DOHH2 (cell line): ENCODE results near the gene SLC25A13.

ENCODE experiments used
- H3F3A ChIP-seq: fragments of 200-600 bp; sonication (generic), shearing (Covaris generic); 2 replicates; pipeline ENCODE4 v1.6.0; 2016; ENCODE audit warnings: antibody characterized with exemption, mild to moderate bottlenecking; ENCODE audit not compliant: control insufficient read depth, insufficient read depth
- H3K27ac ChIP-seq: fragments of 200-600 bp; sonication (generic); 2 replicates; pipeline ENCODE4 v1.5.1; 2014; ENCODE audit warnings: low read depth, mild to moderate bottlenecking, low read length, moderate library complexity
- H3K27me3 ChIP-seq: fragments of 200-600 bp; sonication (generic); 2 replicates; pipeline ENCODE4 v1.6.1; 2014; ENCODE audit warnings: mild to moderate bottlenecking, low read length, mixed read lengths; ENCODE audit not compliant: control insufficient read depth
- H3K36me3 ChIP-seq: fragments of 200-600 bp; sonication (generic); 2 replicates; pipeline ENCODE4 v1.6.1; 2014; ENCODE audit warnings: mild to moderate bottlenecking, low read length, moderate library complexity, mixed read lengths; ENCODE audit not compliant: control insufficient read depth
- H3K4me1 ChIP-seq: fragments of 200-600 bp; sonication (generic); 2 replicates; pipeline ENCODE4 v1.6.1; 2014; ENCODE audit warnings: mild to moderate bottlenecking, low read length, mixed read lengths; ENCODE audit not compliant: control insufficient read depth
- H3K4me2 ChIP-seq: fragments of 200-600 bp; sonication (generic); 2 replicates; pipeline ENCODE4 v1.6.0; 2014; ENCODE audit warnings: mild to moderate bottlenecking, low read length, moderate library complexity
- H3K4me3 ChIP-seq: fragments of 200-600 bp; sonication (generic); 2 replicates; pipeline ENCODE4 v1.5.1; 2014; ENCODE audit warnings: mild to moderate bottlenecking, low read length, mixed read lengths
- H3K79me2 ChIP-seq: fragments of 200-600 bp; sonication (generic); 2 replicates; pipeline ENCODE4 v1.6.1; 2014; ENCODE audit warnings: mild to moderate bottlenecking, low read length, mixed read lengths; ENCODE audit not compliant: control insufficient read depth
- H3K9me2 ChIP-seq: fragments of 200-600 bp; sonication (generic); replicated peaks from 2 replicates; pipeline ENCODE4 v1.6.1; 2014; ENCODE audit warnings: mild to moderate bottlenecking, low read length, mixed read lengths; ENCODE audit not compliant: control insufficient read depth
- H3K9me3 ChIP-seq: fragments of 200-600 bp; sonication (generic); 2 replicates; pipeline ENCODE4 v1.6.1; 2014; ENCODE audit warnings: antibody characterized with exemption, low read length, mixed read lengths; ENCODE audit not compliant: control insufficient read depth, insufficient read depth
- H4K20me1 ChIP-seq: fragments of 200-600 bp; sonication (generic); 2 replicates; pipeline ENCODE4 v1.6.0; 2014; ENCODE audit warnings: low read depth, mild to moderate bottlenecking, antibody characterized with exemption, low read length, moderate library complexity; ENCODE audit not compliant: control insufficient read depth, insufficient read depth
- CTCF ChIP-seq: fragments of 200-600 bp; sonication (generic); IDR thresholded peaks from one replicate; pipeline ENCODE4 v1.5.1; 2014; ENCODE audit warnings: antibody characterized with exemption, mild to moderate bottlenecking, low read depth, low read length; ENCODE audit not compliant: poor library complexity, severe bottlenecking
- EZH2phosphoT487 ChIP-seq: fragments of 200-600 bp; sonication (generic); IDR thresholded peaks from 2 replicates; pipeline ENCODE4 v1.6.1; 2017; ENCODE audit warnings: borderline replicate concordance, mild to moderate bottlenecking, antibody characterized with exemption, low read length, moderate library complexity, mixed read lengths

Gene SLC25A13

GRCh38 chr7:96097835-96098234 lies 224.1 kb downstream of the SLC25A13 start:
- H3K27ac ChIP-seq, result no peak overlapping the region

DNA sequence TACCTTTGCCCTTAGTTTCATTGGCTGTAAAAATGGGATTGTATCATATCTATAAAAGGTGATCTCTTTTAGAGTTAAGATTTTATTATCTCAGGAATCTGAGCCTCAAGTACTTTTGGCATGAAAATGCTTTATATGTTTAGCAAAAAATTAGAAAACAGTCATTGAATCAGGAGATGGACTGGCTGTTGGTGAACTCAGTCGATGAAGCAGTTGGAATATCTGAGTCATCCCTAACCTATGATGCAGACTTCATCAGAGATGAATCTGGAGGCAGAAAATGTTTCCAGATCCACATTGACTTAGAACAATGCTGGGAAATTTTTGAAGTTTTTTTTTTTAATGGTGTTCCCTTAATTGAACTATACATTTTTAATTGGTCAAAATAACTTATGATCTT lies 228.5 kb downstream of the SLC25A13 start:
- peaks cover 10% of the 10 kb centered on the region; the same call in 1 of the 2 replicates for H3K27me3 ChIP-seq
- no peaks in the 10 kb centered on the region for H3K4me1 ChIP-seq
- no peak overlapping the region for H3K27ac ChIP-seq

More at GRCh38 chr7:96097835-96098234, 224.1 kb downstream of the SLC25A13 start:
- TF ChIP-seq CTCF, result no peak
- TF ChIP-seq EZH2phosphoT487, result no peak
- Histone ChIP-seq H3K9me2 (no peaks in the 10 kb centered on the region), H3K79me2 (no peaks in the 10 kb centered on the region), H3K4me1 (no peaks in the 10 kb centered on the region), H3K4me2 (no peak overlapping the region), H3K27me3 (0 out of 2 replicates have a peak, but pooled peaks cover 6% of the 10 kb centered on the region), H3K36me3 (no peaks in the 10 kb centered on the region), H3K9me3 (no peaks in the 10 kb centered on the region), H4K20me1 (no peaks in the 10 kb centered on the region), H3K4me3 (no peak overlapping the region), H3F3A (no peaks in the 10 kb centered on the region)

GRCh38 chr7:96090756-96091155 lies 231.1 kb downstream of the SLC25A13 start:
- H3K9me3 ChIP-seq, result no peaks in the 10 kb centered on the region
- no peaks in the 10 kb centered on the region for H3K4me1 ChIP-seq
- H3F3A ChIP-seq, result no peaks in the 10 kb centered on the region
- no peak overlapping the region for H3K4me3 ChIP-seq
- H3K9me2 ChIP-seq, result no peaks in the 10 kb centered on the region
- TF ChIP-seq EZH2phosphoT487 (no peak), CTCF (no peak)
- H3K36me3 ChIP-seq, result no peaks in the 10 kb centered on the region
- H3K79me2 ChIP-seq, result no peaks in the 10 kb centered on the region
- no peak overlapping the region for H3K4me2 ChIP-seq
- H3K27ac ChIP-seq, result no peak overlapping the region
- H4K20me1 ChIP-seq, result no peaks in the 10 kb centered on the region
- H3K27me3 ChIP-seq, result peaks cover 12% of the 10 kb centered on the region; the same call in 1 of the 2 replicates

More for the DNA sequence above, 228.5 kb downstream of the SLC25A13 start:
- no peaks in the 10 kb centered on the region for H3K79me2 ChIP-seq
- H3K36me3 ChIP-seq, result no peaks in the 10 kb centered on the region
- H4K20me1 ChIP-seq, result no peaks in the 10 kb centered on the region
- no peaks in the 10 kb centered on the region for H3K9me2 ChIP-seq
- H3F3A ChIP-seq, result no peaks in the 10 kb centered on the region
- TF ChIP-seq EZH2phosphoT487 (no peak), CTCF (no peak)
- H3K4me2 ChIP-seq, result no peak overlapping the region
- H3K4me3 ChIP-seq, result no peak overlapping the region
- H3K9me3 ChIP-seq, result no peaks in the 10 kb centered on the region

DNA sequence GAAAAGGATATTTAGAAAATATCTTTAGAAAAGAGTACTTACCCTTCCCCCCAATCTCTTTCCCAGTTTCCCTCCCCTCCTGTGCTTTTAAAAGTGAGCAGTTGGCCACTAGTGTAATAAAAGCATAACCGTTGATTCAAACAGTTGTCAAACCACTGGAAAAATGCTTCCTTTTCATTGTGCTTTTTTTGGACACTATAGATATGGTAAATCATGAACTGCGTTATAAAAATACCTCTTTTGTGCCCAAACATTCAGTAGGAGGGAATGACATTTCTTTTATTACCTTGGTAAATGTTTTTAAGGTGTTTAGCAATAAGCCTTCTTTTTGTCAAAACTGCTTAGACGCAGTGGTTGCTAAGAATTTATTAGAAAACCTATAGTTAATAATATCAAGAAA lies 232.4 kb downstream of the SLC25A13 start:
- Histone ChIP-seq H3F3A (no peaks in the 10 kb centered on the region), H4K20me1 (no peaks in the 10 kb centered on the region), H3K79me2 (no peaks in the 10 kb centered on the region), H3K9me3 (no peaks in the 10 kb centered on the region), H3K36me3 (no peaks in the 10 kb centered on the region), H3K9me2 (no peaks in the 10 kb centered on the region), H3K27ac (no peak overlapping the region), H3K4me2 (no peak overlapping the region), H3K27me3 (peaks cover 12% of the 10 kb centered on the region; the same call in 1 of the 2 replicates), H3K4me1 (no peaks in the 10 kb centered on the region), H3K4me3 (no peak overlapping the region)
- TF ChIP-seq CTCF (no peak), EZH2phosphoT487 (no peak)
